PC-9 (cell line): ENCODE results near the gene DDX19B. TPM values are rescaled to one million over a fixed set of nuclear protein-coding genes. Genes with fewer than 3 reads are reported as not detected.
"Not testable (repeated sequence)": the region's sequence is repeated elsewhere in the genome, so short reads cannot be mapped to it uniquely, and the experiment has no call there.

Experiments used
- BruUV-seq: library from RNA; stranded (reverse); fragments of 400-500 nt; replicated peaks from 2 replicates; lab custom pipeline; 2021; lab: Mats Ljungman, UMichigan
- CTCF ChIA-PET: fragments of 300-600 bp; sonication (Branson Sonifier 250); formaldehyde crosslinking; loops from one replicate; lab custom pipeline; 2022; ENCODE audit warnings: antibody characterized with exemption; lab: Charles Lee
- POLR2A ChIA-PET: fragments of 300-600 bp; sonication (Branson Sonifier 250); formaldehyde crosslinking; loops from one replicate; lab custom pipeline; 2022; ENCODE audit warnings: antibody characterized with exemption; ENCODE audit not compliant: unreplicated experiment; lab: Charles Lee
- DNase-seq, 2 experiments: peaks; one replicate each; pipeline versions ENCODE4 v3.0.0 to v3.0.0-alpha.2; 2015 to 2022; ENCODE audit warnings: mixed read lengths in 1 of 2
- H2AFZ ChIP-seq: fragments of 200-600 bp; sonication (generic); 2 replicates; pipeline ENCODE4 v1.8.1; 2017; ENCODE audit warnings: antibody characterized with exemption
- H3F3A ChIP-seq: fragments of 200-600 bp; sonication (generic); 2 replicates; pipeline ENCODE4 v1.8.1; 2017; ENCODE audit warnings: antibody characterized with exemption, mild to moderate bottlenecking, low read depth; ENCODE audit not compliant: insufficient read depth
- H3K27ac ChIP-seq: fragments of 200-600 bp; sonication (generic); 2 replicates; pipeline ENCODE4 v1.6.1; 2016; ENCODE audit warnings: mixed run types
- H3K27me3 ChIP-seq: fragments of 200-600 bp; sonication (generic); 2 replicates; pipeline ENCODE4 v1.6.1; 2016; ENCODE audit warnings: low read depth, mixed run types; ENCODE audit not compliant: insufficient read depth
- H3K36me3 ChIP-seq: fragments of 200-600 bp; sonication (generic); 2 replicates; pipeline ENCODE4 v1.6.1; 2016; ENCODE audit warnings: low read depth, mixed run types
- H3K4me1 ChIP-seq: fragments of 200-600 bp; sonication (generic); replicated peaks from 2 replicates; pipeline ENCODE4 v1.6.1; 2016; ENCODE audit warnings: mixed run types; ENCODE audit not compliant: insufficient read depth
- H3K4me2 ChIP-seq: fragments of 200-600 bp; sonication (generic); 2 replicates; pipeline ENCODE4 v1.6.1; 2017; ENCODE audit warnings: mixed run types
- H3K4me3 ChIP-seq: fragments of 200-600 bp; sonication (generic); 2 replicates; pipeline ENCODE4 v1.6.1; 2016; ENCODE audit warnings: mixed run types
- H3K79me2 ChIP-seq: fragments of 200-600 bp; sonication (generic); 2 replicates; pipeline ENCODE4 v1.6.1; 2017; ENCODE audit warnings: low read depth, mixed run types
- H3K9me2 ChIP-seq: fragments of 200-600 bp; sonication (generic); 2 replicates; pipeline ENCODE4 v1.8.1; 2017; ENCODE audit warnings: mild to moderate bottlenecking; ENCODE audit not compliant: insufficient read depth
- H3K9me3 ChIP-seq: fragments of 200-600 bp; sonication (generic); 2 replicates; pipeline ENCODE4 v1.8.1; 2016; ENCODE audit warnings: low read depth; ENCODE audit not compliant: insufficient read depth
- H4K20me1 ChIP-seq: fragments of 200-600 bp; sonication (generic); 2 replicates; pipeline ENCODE4 v1.8.1; 2017; ENCODE audit not compliant: insufficient read depth
- EZH2 ChIP-seq: fragments of 200-600 bp; sonication (generic); IDR thresholded peaks from 2 replicates; pipeline ENCODE4 v1.8.0; 2017; ENCODE audit warnings: antibody characterized with exemption, low read depth
- intact Hi-C: fragments of 100-400 bp; cut with micrococcal nuclease; formaldehyde crosslinking; loops from one replicate; pipeline ENCODE4 v1.10.0; 2022; ENCODE audit not compliant: unreplicated experiment
- total RNA-seq: library from RNA; stranded (reverse); gene quantifications from 2 replicates; pipeline ENCODE4 v1.2.3, GENCODE V29; 2021
- TF ChIP-seq, protein P1 (sequence below): fragments of 200-600 bp; sonication (generic); conservative IDR thresholded peaks from 2 replicates; pipeline ENCODE4 v1.6.1; 2017; ENCODE audit warnings: mixed run types, antibody characterized with exemption, mild to moderate bottlenecking, moderate library complexity

Gene DDX19B
- total RNA-seq, 1 experiment from 2014 or later, result 42.1 TPM

DNA sequence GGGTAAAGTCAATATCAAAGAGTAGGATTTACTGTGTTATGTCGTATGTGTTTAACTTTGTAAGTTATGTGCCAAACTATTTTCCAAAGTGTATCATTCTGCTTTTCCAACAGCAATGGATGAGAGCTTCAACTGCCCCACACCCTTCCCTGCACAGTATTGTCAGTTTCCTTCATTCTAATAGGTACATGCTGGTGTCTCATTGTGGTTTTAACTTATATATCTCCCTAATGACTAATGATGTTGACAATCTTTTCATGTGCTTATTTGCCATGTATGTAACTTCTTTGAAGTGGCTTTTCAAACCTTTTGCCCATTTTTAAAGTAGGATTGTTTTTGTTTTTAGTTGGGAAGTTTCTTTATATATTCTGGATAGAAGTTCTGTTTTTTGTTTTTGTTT lies 3.8 kb downstream of the DDX19B start:
- Histone ChIP-seq H4K20me1 (peaks cover 24% of the 10 kb centered on the region), H3K9me3 (peaks cover 12% of the 10 kb centered on the region; the same call in 1 of the 2 replicates), H3K4me3 (no peak overlapping the region), H3K9me2 (no peaks in the 10 kb centered on the region), H3K4me2 (no peak overlapping the region), H3K4me1 (peaks cover 28% of the 10 kb centered on the region), H3K27me3 (no peaks in the 10 kb centered on the region), H3K27ac (no peak overlapping the region), H3K79me2 (peaks cover 84% of the 10 kb centered on the region), H2AFZ (no peak overlapping the region), H3F3A (peaks cover 26% of the 10 kb centered on the region), H3K36me3 (peaks cover 23% of the 10 kb centered on the region)
- TF ChIP-seq, protein P1, sequence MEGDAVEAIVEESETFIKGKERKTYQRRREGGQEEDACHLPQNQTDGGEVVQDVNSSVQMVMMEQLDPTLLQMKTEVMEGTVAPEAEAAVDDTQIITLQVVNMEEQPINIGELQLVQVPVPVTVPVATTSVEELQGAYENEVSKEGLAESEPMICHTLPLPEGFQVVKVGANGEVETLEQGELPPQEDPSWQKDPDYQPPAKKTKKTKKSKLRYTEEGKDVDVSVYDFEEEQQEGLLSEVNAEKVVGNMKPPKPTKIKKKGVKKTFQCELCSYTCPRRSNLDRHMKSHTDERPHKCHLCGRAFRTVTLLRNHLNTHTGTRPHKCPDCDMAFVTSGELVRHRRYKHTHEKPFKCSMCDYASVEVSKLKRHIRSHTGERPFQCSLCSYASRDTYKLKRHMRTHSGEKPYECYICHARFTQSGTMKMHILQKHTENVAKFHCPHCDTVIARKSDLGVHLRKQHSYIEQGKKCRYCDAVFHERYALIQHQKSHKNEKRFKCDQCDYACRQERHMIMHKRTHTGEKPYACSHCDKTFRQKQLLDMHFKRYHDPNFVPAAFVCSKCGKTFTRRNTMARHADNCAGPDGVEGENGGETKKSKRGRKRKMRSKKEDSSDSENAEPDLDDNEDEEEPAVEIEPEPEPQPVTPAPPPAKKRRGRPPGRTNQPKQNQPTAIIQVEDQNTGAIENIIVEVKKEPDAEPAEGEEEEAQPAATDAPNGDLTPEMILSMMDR, result no peak
- TF ChIP-seq EZH2, result no peak
- DNase-seq, result no peak
- BruUV-seq, result no TSS peak
- POLR2A ChIA-PET, result no interaction called here
- CTCF ChIA-PET, result no interaction called here
- intact Hi-C loops, result no loop called here

DNA sequence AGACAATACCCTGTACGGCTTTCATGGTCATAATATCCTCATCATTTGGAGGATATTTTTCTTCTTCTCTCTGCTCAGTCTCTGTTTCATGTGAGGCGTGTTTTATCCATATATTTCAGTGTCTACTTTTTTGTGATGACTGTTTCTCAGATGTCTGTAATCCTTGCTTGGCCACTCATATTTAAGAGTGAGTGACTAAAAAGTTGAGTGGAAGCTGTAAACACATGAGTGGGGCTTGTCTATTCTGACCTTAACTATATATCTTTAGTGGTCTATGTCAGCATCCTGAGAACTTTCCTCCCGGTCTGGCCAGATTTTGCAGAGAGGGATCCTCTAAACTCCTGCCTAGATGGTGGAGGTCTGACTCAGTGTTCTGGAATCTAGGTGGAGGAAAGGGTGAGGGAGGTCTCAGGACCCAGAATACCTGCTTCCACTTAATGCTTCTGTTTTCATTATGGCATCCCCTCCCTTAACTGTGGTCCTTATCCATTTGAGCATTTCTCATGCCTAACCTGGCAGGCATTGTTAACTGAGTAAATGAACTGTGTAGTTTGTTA lies 6.0 kb downstream of the DDX19B start:
- DNase-seq, result peak; percentile 34 to 55
- no peak overlapping the region for H2AFZ ChIP-seq
- intact Hi-C loops, result no loop called here
- H3K79me2 ChIP-seq, result peaks cover 95% of the 10 kb centered on the region
- ChIA-PET CTCF (no interaction called here), POLR2A (no interaction called here)
- H3K9me3 ChIP-seq, result peaks cover 12% of the 10 kb centered on the region; the same call in 1 of the 2 replicates
- H3K4me1 ChIP-seq, result peaks cover 19% of the 10 kb centered on the region
- H3K9me2 ChIP-seq, result no peaks in the 10 kb centered on the region
- H3K27me3 ChIP-seq, result no peaks in the 10 kb centered on the region
- H3K36me3 ChIP-seq, result peaks cover 23% of the 10 kb centered on the region
- no peak for TF ChIP-seq EZH2
- TF ChIP-seq, protein P1, result no peak
- H3K4me3 ChIP-seq, result no peak overlapping the region
- peak overlapping the region; percentile 65 for H3K27ac ChIP-seq
- peaks cover 24% of the 10 kb centered on the region for H4K20me1 ChIP-seq
- H3F3A ChIP-seq, result peaks cover 22% of the 10 kb centered on the region
- peak overlapping the region; percentile 58 for H3K4me2 ChIP-seq
- BruUV-seq, result no TSS peak

DNA sequence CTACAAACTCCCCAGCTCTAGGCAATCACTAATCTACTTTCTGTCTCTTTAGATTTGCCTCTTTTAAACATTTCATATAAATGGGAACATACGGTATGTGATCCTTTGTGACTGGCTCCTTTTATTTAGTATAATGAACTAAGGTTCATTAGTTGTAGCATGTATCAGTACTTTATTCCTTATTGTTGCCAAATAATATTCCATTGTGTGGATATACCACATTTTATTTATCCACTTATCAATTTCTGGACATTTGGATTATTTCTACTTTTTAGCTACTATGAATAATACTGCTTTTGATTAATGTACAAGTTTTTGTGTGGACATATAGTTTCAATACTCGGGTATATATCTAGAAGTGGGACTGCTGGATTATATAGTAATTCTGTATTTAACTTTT lies 7.9 kb downstream of the DDX19B start:
- H3K4me1 ChIP-seq, result peaks cover 16% of the 10 kb centered on the region
- ChIA-PET POLR2A (no interaction called here), CTCF (interaction anchor here (0.9 kb wide), 1 partner anchor 544 kb away, joined by 3 read pairs; no protein-coding TSS in a partner anchor)
- H4K20me1 ChIP-seq, result peaks cover 30% of the 10 kb centered on the region
- no peaks in the 10 kb centered on the region for H3K27me3 ChIP-seq
- peaks cover 78% of the 10 kb centered on the region for H3K79me2 ChIP-seq
- no peaks in the 10 kb centered on the region for H3K9me2 ChIP-seq
- H2AFZ ChIP-seq, result no peak overlapping the region
- H3F3A ChIP-seq, result peaks cover 16% of the 10 kb centered on the region
- BruUV-seq, result no TSS peak
- no peaks in the 10 kb centered on the region for H3K9me3 ChIP-seq
- TF ChIP-seq, protein P1, result no peak
- no peak for TF ChIP-seq EZH2
- no peak for DNase-seq
- no peak overlapping the region for H3K4me3 ChIP-seq
- H3K27ac ChIP-seq, result no peak overlapping the region
- H3K36me3 ChIP-seq, result peaks cover 7% of the 10 kb centered on the region; the same call in 1 of the 2 replicates
- no peak overlapping the region for H3K4me2 ChIP-seq
- intact Hi-C loops, result no loop called here

DNA sequence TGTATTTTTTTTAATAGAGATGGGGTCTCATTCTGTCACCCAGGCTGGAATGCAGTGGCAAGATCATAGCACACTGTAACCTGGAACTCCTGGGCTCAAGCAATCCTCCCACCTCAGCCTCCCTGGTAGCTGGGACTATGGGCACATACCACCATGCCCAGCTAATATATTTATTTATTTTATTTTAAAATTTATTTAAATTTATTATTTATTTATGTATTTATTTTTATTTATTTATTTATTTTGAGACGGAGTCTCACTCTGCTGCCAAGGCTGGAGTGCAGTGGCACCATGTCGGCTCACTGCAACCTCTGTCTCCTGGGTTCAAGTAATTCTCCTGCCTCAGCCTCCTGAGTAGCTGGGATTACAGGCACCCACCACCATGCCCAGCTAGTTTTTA lies 8.7 kb downstream of the DDX19B start:
- Histone ChIP-seq H3K79me2 (peaks cover 69% of the 10 kb centered on the region), H3K4me1 (peaks cover 16% of the 10 kb centered on the region), H3F3A (peaks cover 16% of the 10 kb centered on the region), H4K20me1 (peaks cover 37% of the 10 kb centered on the region)
- H3K4me2 ChIP-seq, H3K9me3 ChIP-seq, H3K9me2 ChIP-seq, H3K27me3 ChIP-seq, DNase-seq, intact Hi-C loops, H2AFZ ChIP-seq, H3K36me3 ChIP-seq, H3K27ac ChIP-seq, H3K4me3 ChIP-seq, BruUV-seq: not testable (repeated sequence)
- POLR2A ChIA-PET, result interaction anchor here (0.6 kb wide), 1 partner anchor 74 kb away, joined by 3 read pairs; no protein-coding TSS in a partner anchor
- CTCF ChIA-PET, result interaction anchor here (0.9 kb wide), 1 partner anchor 545 kb away, joined by 3 read pairs; no protein-coding TSS in a partner anchor
